GM12891 (cell line): ENCODE data around the gene MDGA2.

Experiments used
- DNase-seq: peaks from one replicate; pipeline ENCODE4 v3.0.0; 2011; ENCODE audit warnings: low spot score; ENCODE audit not compliant: insufficient read length
- FAIRE-seq: peaks from 2 replicates; lab custom pipeline; 2011; peaks lifted over from hg19 to GRCh38; lab: Jason Lieb, UNC
- PAX5 ChIP-seq: IDR thresholded peaks from 2 replicates; pipeline ENCODE4 v1.6.1; 2011; ENCODE audit warnings: low read length, moderate library complexity, mild to moderate bottlenecking; ENCODE audit not compliant: insufficient read depth, severe bottlenecking
- POLR2A ChIP-seq: IDR thresholded peaks from 2 replicates; pipeline ENCODE4 v1.6.1; 2011; ENCODE audit warnings: low read depth, low read length, control low read depth
- POLR2AphosphoS5 ChIP-seq: IDR thresholded peaks from 2 replicates; pipeline ENCODE4 v1.6.1; 2011; ENCODE audit warnings: low read depth, low read length, control low read depth
- POU2F2 ChIP-seq: IDR thresholded peaks from 2 replicates; pipeline ENCODE4 v1.6.1; 2011; ENCODE audit warnings: low read depth, mild to moderate bottlenecking, control low read depth, low read length, moderate library complexity
- SPI1 ChIP-seq: IDR thresholded peaks from 2 replicates; pipeline ENCODE4 v1.6.1; 2011; ENCODE audit warnings: low read depth, low read length, control low read depth
- TAF1 ChIP-seq: IDR thresholded peaks from 2 replicates; pipeline ENCODE4 v1.6.1; 2011; ENCODE audit warnings: low read depth, low read length, control low read depth

Gene MDGA2

DNA sequence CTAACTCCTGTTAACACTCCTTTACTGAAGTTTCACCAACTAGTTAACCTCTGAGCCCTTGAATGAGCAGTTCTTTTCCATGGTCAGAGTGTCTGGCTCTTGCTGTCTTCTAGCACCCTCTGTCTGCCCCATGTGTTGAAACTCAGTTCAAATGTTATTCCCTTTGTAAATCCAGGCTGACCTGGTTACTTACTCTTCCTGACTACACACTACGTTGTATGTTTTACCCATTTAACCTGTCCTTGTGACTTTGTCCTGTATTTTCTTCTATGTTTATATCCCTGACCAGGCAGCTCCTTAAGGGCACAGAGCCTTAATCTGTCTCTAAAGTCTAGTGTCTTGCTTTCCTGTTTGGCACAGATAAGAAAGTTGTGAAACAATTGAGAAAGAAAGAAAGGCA lies 634.9 kb downstream of the MDGA2 start:
- TF ChIP-seq POU2F2: no peak
- TF ChIP-seq SPI1: no peak
- TF ChIP-seq POLR2A: no peak
- no peak for TF ChIP-seq PAX5
- TF ChIP-seq POLR2AphosphoS5: no peak
- no peak for TF ChIP-seq TAF1

GRCh38 chr14:47039336-47039735 lies 636.1 kb downstream of the MDGA2 start:
- DNase-seq (no peak), FAIRE-seq (no peak)
- no peak for TF ChIP-seq TAF1
- no peak for TF ChIP-seq SPI1
- TF ChIP-seq PAX5: no peak
- no peak for TF ChIP-seq POLR2AphosphoS5
- TF ChIP-seq POU2F2: no peak
- no peak for TF ChIP-seq POLR2A

More for the DNA sequence above, 634.9 kb downstream of the MDGA2 start:
- DNase-seq (no peak), FAIRE-seq (no peak)

GRCh38 chr14:47022721-47023120 lies 652.7 kb downstream of the MDGA2 start:
- no peak for FAIRE-seq
- TF ChIP-seq POLR2A (no peak), PAX5 (no peak)
- no peak for DNase-seq

GRCh38 chr14:47020500-47020899 lies 654.9 kb downstream of the MDGA2 start:
- TF ChIP-seq PAX5: no peak
- TF ChIP-seq TAF1: no peak
- no peak for TF ChIP-seq POLR2A
- TF ChIP-seq POLR2AphosphoS5: no peak
- TF ChIP-seq SPI1: no peak
- TF ChIP-seq POU2F2: no peak
- DNase-seq (no peak), FAIRE-seq (no peak)

DNA sequence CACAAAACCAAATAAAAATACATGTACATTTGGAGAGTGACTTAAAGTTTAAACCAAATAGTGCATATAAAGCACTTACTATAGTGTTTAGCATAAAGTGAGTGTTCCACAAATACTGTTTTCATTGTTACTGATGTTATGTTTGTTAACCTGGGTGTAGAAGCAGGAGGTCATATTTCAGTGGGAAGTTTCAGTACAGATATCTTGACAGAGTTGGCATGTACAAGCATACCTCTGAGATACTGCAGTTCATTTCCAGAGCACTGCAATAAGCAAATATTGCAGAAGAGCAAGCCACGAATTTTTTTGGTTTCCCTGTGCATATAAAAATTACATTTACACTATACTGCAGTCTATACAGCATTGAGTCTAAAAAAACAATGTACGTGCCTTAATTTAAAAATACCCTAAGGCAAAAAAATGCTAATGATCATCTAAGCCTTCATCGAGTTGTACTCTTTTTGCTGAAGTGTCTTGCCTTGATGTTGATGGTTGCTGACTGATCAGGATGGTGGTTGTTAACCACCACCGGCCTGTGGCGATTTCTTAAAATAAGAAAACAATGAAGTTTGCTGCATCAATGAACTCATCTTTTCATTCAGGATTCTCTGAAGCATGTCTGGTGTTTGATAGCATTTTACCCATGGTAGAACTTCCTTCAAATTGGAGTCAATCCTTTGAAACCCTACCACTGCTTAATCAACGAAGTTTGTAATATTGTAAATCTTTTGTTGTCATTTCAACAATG lies 662.7 kb downstream of the MDGA2 start:
- no peak for TF ChIP-seq POLR2A
- TF ChIP-seq POLR2AphosphoS5: no peak
- TF ChIP-seq TAF1: no peak
- TF ChIP-seq SPI1: no peak
- TF ChIP-seq POU2F2: no peak
- TF ChIP-seq PAX5: no peak
- no peak for FAIRE-seq
- no peak for DNase-seq

DNA sequence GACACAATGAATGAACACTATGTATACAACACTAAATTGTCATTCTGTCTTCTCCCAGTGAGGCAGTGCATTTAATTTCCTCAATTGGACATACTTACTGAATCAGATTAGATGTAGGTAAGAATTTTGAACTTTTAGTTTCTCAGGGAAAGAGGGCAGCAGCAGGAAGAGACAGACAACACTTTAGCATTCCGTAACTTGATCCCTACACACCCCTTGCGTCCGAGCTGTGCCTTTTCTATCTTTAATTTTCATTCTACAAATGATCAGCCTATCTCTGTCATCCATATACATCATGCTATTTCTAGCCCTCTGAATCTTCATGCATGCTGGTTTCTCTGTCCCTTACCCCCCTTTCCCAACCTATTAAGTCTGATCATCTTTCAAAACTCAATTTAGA lies 665.8 kb downstream of the MDGA2 start:
- no peak for FAIRE-seq
- no peak for TF ChIP-seq POU2F2
- TF ChIP-seq POLR2AphosphoS5: no peak
- no peak for TF ChIP-seq PAX5
- TF ChIP-seq SPI1: no peak
- no peak for TF ChIP-seq TAF1
- no peak for TF ChIP-seq POLR2A
- no peak for DNase-seq

DNA sequence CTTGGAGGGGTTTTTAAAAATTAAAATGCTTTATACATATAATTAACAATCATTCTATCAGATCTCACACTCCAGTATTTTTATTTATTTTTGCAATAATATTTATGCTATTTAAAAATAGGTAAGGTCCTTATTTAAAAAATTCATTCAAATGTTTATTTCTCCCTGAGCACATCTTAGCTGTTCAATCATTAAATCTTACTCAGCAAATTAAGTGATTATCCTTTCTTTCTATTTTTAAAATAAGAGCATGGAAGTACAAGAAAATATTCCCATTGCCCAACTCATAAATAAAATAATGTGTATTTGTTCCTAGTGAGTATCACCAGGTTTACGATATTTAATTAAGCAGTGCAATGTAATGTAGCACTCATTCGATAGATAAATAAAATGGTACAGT lies 666.7 kb downstream of the MDGA2 start:
- DNase-seq (no peak), FAIRE-seq (no peak)
- TF ChIP-seq POU2F2: no peak
- TF ChIP-seq TAF1: no peak
- no peak for TF ChIP-seq SPI1
- no peak for TF ChIP-seq POLR2AphosphoS5
- TF ChIP-seq POLR2A: no peak
- no peak for TF ChIP-seq PAX5

DNA sequence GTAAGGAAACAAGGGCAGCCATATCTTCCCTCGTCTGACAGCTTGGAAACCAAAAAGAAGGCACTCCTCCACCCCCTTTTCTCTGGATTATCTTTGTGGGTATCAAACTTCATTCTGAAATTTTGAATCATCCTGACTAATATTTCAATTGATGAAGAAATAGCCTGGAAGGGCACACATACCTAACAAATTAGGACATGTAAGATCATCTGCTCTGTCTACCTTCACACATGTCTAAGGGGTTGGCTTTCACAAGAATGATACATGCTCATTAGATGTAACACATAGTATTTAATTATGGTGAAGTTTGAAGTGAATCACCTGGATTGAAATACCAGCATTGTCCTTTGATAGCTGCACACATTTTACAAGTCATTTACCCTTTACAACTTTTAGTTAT lies 675.7 kb downstream of the MDGA2 start:
- FAIRE-seq: no peak
- DNase-seq: no peak
- TF ChIP-seq PAX5 (no peak), POLR2AphosphoS5 (no peak), POU2F2 (no peak), SPI1 (no peak), TAF1 (no peak), POLR2A (no peak)

DNA sequence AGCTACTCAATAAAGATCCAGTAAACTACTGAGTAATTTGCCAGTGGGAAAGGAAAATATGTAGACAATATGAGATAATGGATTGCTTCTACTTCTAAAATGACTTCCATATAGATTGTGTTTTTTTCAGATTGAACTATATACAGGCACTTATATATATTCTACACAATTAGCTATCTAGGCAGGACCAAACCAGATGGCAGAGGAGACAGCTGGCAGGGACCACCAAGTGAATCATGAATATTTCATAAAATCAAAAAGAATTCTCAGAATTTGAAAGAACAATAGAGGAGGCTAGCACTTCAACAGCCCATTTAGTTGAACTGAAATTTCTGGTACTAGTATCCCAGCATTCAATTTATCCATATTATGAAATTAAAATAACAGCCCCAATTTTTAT lies 685.8 kb downstream of the MDGA2 start:
- FAIRE-seq: no peak
- TF ChIP-seq POU2F2 (no peak), POLR2AphosphoS5 (no peak), SPI1 (no peak)
- DNase-seq: no peak

DNA sequence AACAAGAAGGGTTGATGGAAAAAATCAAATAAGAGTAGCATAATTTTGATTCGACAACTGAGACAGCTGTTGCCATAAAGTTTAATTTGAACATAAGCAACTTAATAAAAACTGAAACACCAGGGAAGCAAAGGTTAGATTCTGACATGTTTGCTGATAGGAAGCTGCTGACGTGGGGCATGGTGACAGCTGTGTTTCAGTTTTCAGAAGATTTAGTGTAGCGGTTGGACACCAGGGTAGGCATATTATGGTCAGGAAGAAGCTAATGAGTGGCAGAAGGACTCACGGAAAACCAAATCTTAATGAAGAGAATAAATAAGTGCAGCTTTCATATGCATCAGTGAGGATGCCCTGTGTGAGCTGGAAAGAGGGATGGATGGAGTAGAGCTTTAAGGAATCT lies 687.1 kb downstream of the MDGA2 start:
- no peak for DNase-seq
- FAIRE-seq: no peak
- no peak for TF ChIP-seq POU2F2
- TF ChIP-seq PAX5: no peak
- no peak for TF ChIP-seq SPI1
